Ovary (tissue), 3 donors: ENCODE data around the gene PPP6R2.

Source experiments
- POLR2A ChIP-seq: fragments of 450-650 bp; IDR thresholded peaks from one replicate; pipeline ENCODE4 v1.6.1; 2017; ENCODE audit warnings: antibody characterized with exemption, mild to moderate bottlenecking, moderate library complexity
- TF ChIP-seq, protein P1 (sequence below), 3 donors: fragments of 450-650 bp in 2 of 3; fragments of 200-600 bp in 1 of 3; IDR thresholded peaks; one replicate each; pipeline versions ENCODE4 v1.5.1 to v1.8.0; 2016 to 2022; ENCODE audit warnings: antibody characterized with exemption in 3 of 3, mild to moderate bottlenecking in 1 of 3
- donor health status: DM: no; HTN: no; CAD: no.

DNA sequence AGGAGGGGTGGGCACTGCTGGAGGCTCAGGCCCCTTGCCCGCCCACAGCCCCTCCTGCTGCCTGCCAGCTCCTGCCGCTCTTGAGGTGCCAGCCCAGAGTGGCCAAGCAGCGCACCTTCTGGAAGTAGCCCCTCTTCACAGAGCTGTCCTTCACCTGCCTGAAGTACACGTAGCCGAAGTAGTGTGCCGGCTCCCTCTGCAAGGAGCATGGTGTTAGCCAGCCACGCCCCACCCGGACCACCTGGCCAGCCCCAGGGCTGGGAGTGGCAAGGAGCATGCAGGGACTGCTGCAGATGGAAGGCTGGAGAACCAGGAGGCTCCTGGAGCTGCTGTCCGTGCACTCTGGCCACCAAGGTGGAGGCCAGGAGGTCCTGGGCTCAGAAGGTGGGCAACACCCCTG, 25.9 kb upstream of the PPP6R2 start:
- TF ChIP-seq, protein P1, sequence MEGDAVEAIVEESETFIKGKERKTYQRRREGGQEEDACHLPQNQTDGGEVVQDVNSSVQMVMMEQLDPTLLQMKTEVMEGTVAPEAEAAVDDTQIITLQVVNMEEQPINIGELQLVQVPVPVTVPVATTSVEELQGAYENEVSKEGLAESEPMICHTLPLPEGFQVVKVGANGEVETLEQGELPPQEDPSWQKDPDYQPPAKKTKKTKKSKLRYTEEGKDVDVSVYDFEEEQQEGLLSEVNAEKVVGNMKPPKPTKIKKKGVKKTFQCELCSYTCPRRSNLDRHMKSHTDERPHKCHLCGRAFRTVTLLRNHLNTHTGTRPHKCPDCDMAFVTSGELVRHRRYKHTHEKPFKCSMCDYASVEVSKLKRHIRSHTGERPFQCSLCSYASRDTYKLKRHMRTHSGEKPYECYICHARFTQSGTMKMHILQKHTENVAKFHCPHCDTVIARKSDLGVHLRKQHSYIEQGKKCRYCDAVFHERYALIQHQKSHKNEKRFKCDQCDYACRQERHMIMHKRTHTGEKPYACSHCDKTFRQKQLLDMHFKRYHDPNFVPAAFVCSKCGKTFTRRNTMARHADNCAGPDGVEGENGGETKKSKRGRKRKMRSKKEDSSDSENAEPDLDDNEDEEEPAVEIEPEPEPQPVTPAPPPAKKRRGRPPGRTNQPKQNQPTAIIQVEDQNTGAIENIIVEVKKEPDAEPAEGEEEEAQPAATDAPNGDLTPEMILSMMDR (IDR thresholded peaks at IDR 0.05), result no peak
- TF ChIP-seq POLR2A, result no peak
